Neural cell (in vitro differentiated cells): ENCODE measurements around the gene SLC6A19.

Experiments
- EP300 ChIP-seq: fragments of 450-650 bp; conservative IDR thresholded peaks from 2 replicates; pipeline ENCODE4 v1.6.1; 2014; ENCODE audit warnings: antibody characterized with exemption, mild to moderate bottlenecking, moderate library complexity; ENCODE audit not compliant: poor library complexity, severe bottlenecking
- EZH2 ChIP-seq: fragments of 200-600, 300-800 bp; shearing (Covaris generic), sonication (generic); IDR thresholded peaks from 2 replicates; pipeline ENCODE4 v1.6.1; 2014; ENCODE audit warnings: antibody characterized with exemption, low read length, borderline replicate concordance, mild to moderate bottlenecking; ENCODE audit not compliant: insufficient read depth, poor library complexity, severe bottlenecking
- POLR2AphosphoS5 ChIP-seq: IDR thresholded peaks from 2 replicates; pipeline ENCODE4 v1.6.1; 2012
- SMC3 ChIP-seq: fragments of 450-650 bp; conservative IDR thresholded peaks from 2 replicates; pipeline ENCODE4 v1.6.1; 2014; ENCODE audit warnings: antibody characterized with exemption, mild to moderate bottlenecking, moderate library complexity; ENCODE audit not compliant: poor library complexity
- TAF1 ChIP-seq: IDR thresholded peaks from 2 replicates; pipeline ENCODE4 v1.6.1; 2012; ENCODE audit warnings: low read depth
- TF ChIP-seq, protein P1 (sequence below): fragments of 450-650 bp; IDR thresholded peaks from 2 replicates; pipeline ENCODE4 v1.5.1; 2014; ENCODE audit warnings: antibody characterized with exemption, mild to moderate bottlenecking, moderate library complexity; ENCODE audit not compliant: poor library complexity, severe bottlenecking
- TF ChIP-seq, protein P2 (sequence below): IDR thresholded peaks from 2 replicates; pipeline ENCODE4 v1.6.1; 2012; ENCODE audit warnings: borderline replicate concordance

- TF ChIP-seq EP300 (no peak), POLR2AphosphoS5 (no peak), TAF1 (no peak), SMC3 (no peak), EZH2 (no peak)
- TF ChIP-seq, protein P1, sequence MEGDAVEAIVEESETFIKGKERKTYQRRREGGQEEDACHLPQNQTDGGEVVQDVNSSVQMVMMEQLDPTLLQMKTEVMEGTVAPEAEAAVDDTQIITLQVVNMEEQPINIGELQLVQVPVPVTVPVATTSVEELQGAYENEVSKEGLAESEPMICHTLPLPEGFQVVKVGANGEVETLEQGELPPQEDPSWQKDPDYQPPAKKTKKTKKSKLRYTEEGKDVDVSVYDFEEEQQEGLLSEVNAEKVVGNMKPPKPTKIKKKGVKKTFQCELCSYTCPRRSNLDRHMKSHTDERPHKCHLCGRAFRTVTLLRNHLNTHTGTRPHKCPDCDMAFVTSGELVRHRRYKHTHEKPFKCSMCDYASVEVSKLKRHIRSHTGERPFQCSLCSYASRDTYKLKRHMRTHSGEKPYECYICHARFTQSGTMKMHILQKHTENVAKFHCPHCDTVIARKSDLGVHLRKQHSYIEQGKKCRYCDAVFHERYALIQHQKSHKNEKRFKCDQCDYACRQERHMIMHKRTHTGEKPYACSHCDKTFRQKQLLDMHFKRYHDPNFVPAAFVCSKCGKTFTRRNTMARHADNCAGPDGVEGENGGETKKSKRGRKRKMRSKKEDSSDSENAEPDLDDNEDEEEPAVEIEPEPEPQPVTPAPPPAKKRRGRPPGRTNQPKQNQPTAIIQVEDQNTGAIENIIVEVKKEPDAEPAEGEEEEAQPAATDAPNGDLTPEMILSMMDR = no peak
- TF ChIP-seq, protein P2, sequence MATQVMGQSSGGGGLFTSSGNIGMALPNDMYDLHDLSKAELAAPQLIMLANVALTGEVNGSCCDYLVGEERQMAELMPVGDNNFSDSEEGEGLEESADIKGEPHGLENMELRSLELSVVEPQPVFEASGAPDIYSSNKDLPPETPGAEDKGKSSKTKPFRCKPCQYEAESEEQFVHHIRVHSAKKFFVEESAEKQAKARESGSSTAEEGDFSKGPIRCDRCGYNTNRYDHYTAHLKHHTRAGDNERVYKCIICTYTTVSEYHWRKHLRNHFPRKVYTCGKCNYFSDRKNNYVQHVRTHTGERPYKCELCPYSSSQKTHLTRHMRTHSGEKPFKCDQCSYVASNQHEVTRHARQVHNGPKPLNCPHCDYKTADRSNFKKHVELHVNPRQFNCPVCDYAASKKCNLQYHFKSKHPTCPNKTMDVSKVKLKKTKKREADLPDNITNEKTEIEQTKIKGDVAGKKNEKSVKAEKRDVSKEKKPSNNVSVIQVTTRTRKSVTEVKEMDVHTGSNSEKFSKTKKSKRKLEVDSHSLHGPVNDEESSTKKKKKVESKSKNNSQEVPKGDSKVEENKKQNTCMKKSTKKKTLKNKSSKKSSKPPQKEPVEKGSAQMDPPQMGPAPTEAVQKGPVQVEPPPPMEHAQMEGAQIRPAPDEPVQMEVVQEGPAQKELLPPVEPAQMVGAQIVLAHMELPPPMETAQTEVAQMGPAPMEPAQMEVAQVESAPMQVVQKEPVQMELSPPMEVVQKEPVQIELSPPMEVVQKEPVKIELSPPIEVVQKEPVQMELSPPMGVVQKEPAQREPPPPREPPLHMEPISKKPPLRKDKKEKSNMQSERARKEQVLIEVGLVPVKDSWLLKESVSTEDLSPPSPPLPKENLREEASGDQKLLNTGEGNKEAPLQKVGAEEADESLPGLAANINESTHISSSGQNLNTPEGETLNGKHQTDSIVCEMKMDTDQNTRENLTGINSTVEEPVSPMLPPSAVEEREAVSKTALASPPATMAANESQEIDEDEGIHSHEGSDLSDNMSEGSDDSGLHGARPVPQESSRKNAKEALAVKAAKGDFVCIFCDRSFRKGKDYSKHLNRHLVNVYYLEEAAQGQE = no peak
Observed at GRCh38 chr5:1155191-1156032, 46.0 kb upstream of the SLC6A19 start.
